HFF-Myc (cell line): ENCODE results near the gene ALOX5.

Experiments
- DNase-seq: peaks from one replicate; pipeline ENCODE4 v3.0.0-alpha.2; 2011; ENCODE audit warnings: low read depth; ENCODE audit errors: extremely low read depth
- H3K4me3 ChIP-seq: replicated peaks from 2 replicates; pipeline ENCODE4 v1.5.1; 2011; ENCODE audit warnings: low read depth, mild to moderate bottlenecking, control low read depth, low read length
- CTCF ChIP-seq: IDR thresholded peaks from 2 replicates; pipeline ENCODE4 v1.5.1; 2012; ENCODE audit warnings: mild to moderate bottlenecking, low read depth, low read length, control low read depth; ENCODE audit errors: missing control alignments

The ALOX5 gene

GRCh38 chr10:45454859-45455258 is 80.8 kb downstream of the ALOX5 start:
- TF ChIP-seq CTCF = no peak
- DNase-seq = no peak
- no peak overlapping the region for H3K4me3 ChIP-seq

- no peak overlapping the region for H3K4me3 ChIP-seq
- TF ChIP-seq CTCF = no peak
- no peak for DNase-seq
Observed at GRCh38 chr10:45456233-45456632, 82.2 kb downstream of the ALOX5 start.

- DNase-seq = no peak
- TF ChIP-seq CTCF = no peak
- H3K4me3 ChIP-seq = no peak overlapping the region
Observed at GRCh38 chr10:45456822-45457221, 82.8 kb downstream of the ALOX5 start.

- no peak for DNase-seq
- no peak for TF ChIP-seq CTCF
- no peak overlapping the region for H3K4me3 ChIP-seq
Observed at GRCh38 chr10:45457487-45457886, 83.5 kb downstream of the ALOX5 start.

- TF ChIP-seq CTCF = no peak
- no peak for DNase-seq
- H3K4me3 ChIP-seq = no peak overlapping the region
Observed at GRCh38 chr10:45460235-45460878, 86.3 kb downstream of the ALOX5 start.

- H3K4me3 ChIP-seq = no peak overlapping the region
- DNase-seq = no peak
- TF ChIP-seq CTCF = no peak
Observed at GRCh38 chr10:45461034-45461433, 87.0 kb downstream of the ALOX5 start.

GRCh38 chr10:45463244-45464116 is 89.5 kb downstream of the ALOX5 start:
- TF ChIP-seq CTCF = no peak
- H3K4me3 ChIP-seq = no peak overlapping the region
- DNase-seq = no peak
